Lower leg skin (tissue), 4 donors: Measurements from ENCODE around the gene TACC3. TPM values are rescaled to one million over a fixed set of nuclear protein-coding genes. Genes with fewer than 3 reads are reported as not detected.

Experiments
- DNase-seq, 2 donors: peaks; one replicate each; pipeline ENCODE4 v3.0.0-alpha.2; 2019; ENCODE audit warnings: low spot score in 2 of 2
- H3K4me3 ChIP-seq: fragments of 200-600 bp; sonication (generic); 2 replicates; pipeline ENCODE4 v1.5.1; 2017; ENCODE audit warnings: mild to moderate bottlenecking, low read depth; ENCODE audit not compliant: poor library complexity, severe bottlenecking
- CTCF ChIP-seq, 3 donors: fragments of 450-650 bp; IDR thresholded peaks; one replicate each; pipeline ENCODE4 v1.5.1; 2016; ENCODE audit warnings: antibody characterized with exemption in 3 of 3, mild to moderate bottlenecking in 3 of 3, moderate library complexity in 2 of 3
- POLR2A ChIP-seq, 2 donors: fragments of 450-650 bp; IDR thresholded peaks; one replicate each; pipeline ENCODE4 v1.6.1; 2016 to 2017; ENCODE audit warnings: antibody characterized with exemption in 2 of 2, mild to moderate bottlenecking in 1 of 2, moderate library complexity in 1 of 2
- WGBS, 2 donors: methylation state at CpG; one replicate each; pipeline ENCODE4 v1.1.5; 2018; 5-methylcytosine and 5-hydroxymethylcytosine counted together
- intact Hi-C: fragments of 100-400 bp; cut with DNase I; formaldehyde crosslinking; loops from one replicate; pipeline ENCODE4 v1.15.0; 2023; ENCODE audit warnings: low total_unique reads
- total RNA-seq, 4 donors: library from RNA; depleted of rRNA; stranded (reverse); fragments of >200 nt; gene quantifications; one replicate each; pipeline ENCODE4 v1.1.0, GENCODE V29; 2016

The TACC3 gene
- total RNA-seq, 4 donors from 2014 or later, result 6.1 to 10.0 (median 7.9) TPM

- DNase-seq, result no peak
- WGBS, 2 donors, result 72 to 73% methylated on average over 9 of the region's 9 CpGs
- TF ChIP-seq POLR2A (IDR thresholded peaks at IDR 0.05), result no peak
- TF ChIP-seq CTCF (IDR thresholded peaks at IDR 0.05), result no peak
- intact Hi-C loops, result no loop called here
- H3K4me3 ChIP-seq, result no peak overlapping the region
Measured at GRCh38 chr4:1714303-1715001, 6.9 kb upstream of the TACC3 start.

DNA sequence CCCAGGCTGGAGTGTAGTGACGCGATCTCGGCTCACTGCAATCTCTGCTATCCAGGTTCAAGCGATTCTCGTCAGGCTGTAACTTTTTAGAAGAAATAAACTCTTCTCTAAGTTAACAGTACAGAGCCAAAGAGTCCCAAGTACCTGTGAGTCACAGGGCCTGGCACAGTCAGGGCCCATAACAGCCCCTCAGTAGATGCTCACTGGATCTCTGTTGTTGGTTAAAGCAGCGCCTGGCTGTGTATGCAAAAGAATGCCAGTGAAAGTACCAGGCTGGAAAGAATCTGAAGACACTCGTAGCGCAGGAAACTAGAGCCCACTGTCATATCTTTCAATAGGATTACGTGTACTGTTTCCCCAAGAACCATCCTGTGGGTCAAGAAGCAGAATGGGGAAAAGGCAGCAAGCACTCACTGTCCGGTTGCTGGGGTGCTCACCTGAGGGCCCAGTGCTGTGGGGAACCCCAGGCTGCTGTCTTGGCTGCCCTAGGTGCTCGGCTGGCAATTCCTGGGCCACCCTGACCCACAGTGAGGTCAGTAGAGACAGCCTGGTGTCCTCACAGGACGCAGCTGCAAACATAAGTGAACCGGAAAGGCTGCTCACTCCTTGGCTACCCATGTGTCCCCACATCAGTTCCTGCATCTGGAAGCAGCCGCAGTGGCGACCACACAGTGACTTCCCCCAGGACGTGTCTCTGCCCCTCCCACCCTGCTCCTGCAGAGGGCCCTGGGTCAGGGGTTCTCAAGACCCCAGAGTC lies 6.1 kb upstream of the TACC3 start:
- intact Hi-C loops, result no loop called here
- DNase-seq, result no peak
- no peak for TF ChIP-seq POLR2A (IDR thresholded peaks at IDR 0.05)
- TF ChIP-seq CTCF (IDR thresholded peaks at IDR 0.05), result no peak
- H3K4me3 ChIP-seq, result no peak overlapping the region
- whole genome bisulfite sequencing, 2 donors, result 60 to 67% methylated on average over 14 to 16 of the region's 16 CpGs

- WGBS, 2 donors, result 78 to 79% methylated on average over 14 of the region's 15 CpGs
- no peak overlapping the region for H3K4me3 ChIP-seq
- no peak for TF ChIP-seq CTCF (IDR thresholded peaks at IDR 0.05)
- no peak for TF ChIP-seq POLR2A (IDR thresholded peaks at IDR 0.05)
- no peak for DNase-seq
- intact Hi-C loops, result no loop called here
Measured at GRCh38 chr4:1716065-1716945, 5.0 kb upstream of the TACC3 start.

- WGBS, 2 donors, result 64 to 80% methylated on average over 23 to 26 of the region's 32 CpGs
- intact Hi-C loops, result no loop called here
- H3K4me3 ChIP-seq, result no peak overlapping the region
- no peak for TF ChIP-seq CTCF (IDR thresholded peaks at IDR 0.05)
- no peak for TF ChIP-seq POLR2A (IDR thresholded peaks at IDR 0.05)
- no peak for DNase-seq
Measured at GRCh38 chr4:1717129-1718094, 3.9 kb upstream of the TACC3 start.
